SH-SY5Y (cell line): Measurements from ENCODE around the gene KCNJ5.

Source experiments
- GATA2 ChIP-seq: IDR thresholded peaks from 2 replicates; pipeline ENCODE4 v1.6.1; 2011; ENCODE audit warnings: mild to moderate bottlenecking, low read depth, low read length
- GATA3 ChIP-seq: IDR thresholded peaks from 2 replicates; pipeline ENCODE4 v1.6.1; 2011; ENCODE audit warnings: low read depth, mild to moderate bottlenecking, low read length, moderate library complexity

DNA sequence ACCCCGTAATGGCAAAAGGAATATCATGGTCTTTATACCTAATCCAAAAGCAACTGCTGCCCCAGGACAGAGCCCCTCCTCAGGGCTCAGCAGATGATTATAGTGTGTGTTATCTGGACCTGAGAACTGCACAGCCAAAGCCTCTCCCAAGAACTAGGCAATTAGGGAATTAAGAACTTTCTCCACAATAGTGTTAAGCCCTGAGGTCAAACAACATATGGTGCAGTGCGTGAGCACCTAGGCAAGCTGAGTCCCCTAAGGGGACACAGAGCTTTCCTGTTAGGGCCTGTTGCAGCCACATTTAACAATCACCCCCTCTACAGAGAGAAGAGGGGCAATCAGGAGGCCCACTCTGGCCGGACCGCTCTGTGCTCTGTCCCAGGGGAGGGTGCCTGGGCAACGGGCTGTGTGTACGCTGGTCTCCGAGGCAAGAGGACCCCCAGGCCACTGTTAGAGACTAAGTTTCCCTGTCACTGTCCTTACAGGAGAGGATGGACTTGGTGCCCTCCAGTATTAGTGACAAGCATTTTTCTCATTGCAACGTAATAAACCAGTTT, 1.4 kb upstream of the KCNJ5 start:
- TF ChIP-seq GATA3 (no peak), GATA2 (no peak)
